HPDE6-E6E7 (cell line): ENCODE results near the gene IPO8.
"Not testable (repeated sequence)": the region's sequence is repeated elsewhere in the genome, so short reads cannot be mapped to it uniquely, and the experiment has no call there.

Experiments
- DNase-seq: peaks from one replicate; pipeline ENCODE4 v3.0.0; 2011; ENCODE audit warnings: missing footprints; ENCODE audit errors: extremely low spot score

Gene IPO8

DNA sequence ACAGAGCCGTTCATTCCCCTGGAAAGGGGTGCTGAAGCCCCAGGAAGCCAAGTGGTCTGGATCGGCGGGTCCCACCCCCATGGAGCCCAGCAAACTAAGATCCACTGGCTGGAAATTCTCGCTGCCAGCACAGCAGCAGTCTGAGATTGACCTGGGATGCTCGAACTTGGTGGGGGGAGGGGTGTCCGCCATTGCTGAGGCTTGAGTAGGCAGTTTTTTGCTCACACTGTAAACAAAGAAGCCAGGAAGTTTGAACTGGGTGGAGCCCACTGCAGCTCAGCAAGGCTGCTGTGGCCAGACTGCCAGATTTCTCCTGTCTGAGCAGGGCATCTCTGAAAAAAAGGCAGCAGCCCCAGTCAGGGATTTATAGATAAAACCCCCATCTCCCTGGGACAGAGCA, 91.4 kb downstream of the IPO8 start:
- DNase-seq: not testable (repeated sequence)

DNA sequence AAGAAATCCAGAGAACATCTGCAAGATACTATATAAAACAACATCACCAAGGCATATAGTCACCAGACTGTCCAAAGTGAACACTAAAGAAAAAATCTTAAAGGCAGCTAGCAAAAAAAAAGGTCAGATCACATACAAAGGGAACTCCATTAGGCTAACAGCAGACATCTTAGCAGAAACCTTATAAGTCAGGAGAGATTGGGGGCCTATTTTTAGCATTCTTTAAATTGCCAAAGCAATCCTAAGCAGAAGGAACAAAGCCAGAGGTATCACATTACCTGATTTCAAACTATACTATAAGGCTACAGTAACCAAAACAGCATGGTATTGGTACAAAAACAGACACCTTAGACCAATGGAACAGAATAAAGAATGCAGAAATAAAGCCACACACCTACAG, 92.5 kb downstream of the IPO8 start:
- no peak for DNase-seq

DNA sequence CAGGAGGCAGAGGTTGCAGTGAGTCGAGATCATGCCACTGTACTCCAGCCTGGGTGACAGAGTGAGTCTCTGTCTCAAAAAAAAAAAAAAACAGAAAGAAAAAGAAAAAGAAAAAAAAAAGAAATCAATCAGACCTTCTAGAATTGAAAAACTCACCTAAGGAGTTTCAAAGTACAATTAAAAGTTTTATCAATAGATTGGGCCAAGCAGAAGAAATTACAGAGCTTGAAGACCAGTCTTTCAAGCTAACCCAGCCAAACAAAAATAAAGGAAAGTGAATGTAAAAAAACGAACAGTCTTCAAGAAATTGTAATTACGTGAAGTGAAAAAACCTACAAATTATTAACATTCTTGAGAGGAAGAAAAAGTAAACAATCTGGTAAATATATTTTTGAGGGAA, 93.0 kb downstream of the IPO8 start:
- DNase-seq: no peak

DNA sequence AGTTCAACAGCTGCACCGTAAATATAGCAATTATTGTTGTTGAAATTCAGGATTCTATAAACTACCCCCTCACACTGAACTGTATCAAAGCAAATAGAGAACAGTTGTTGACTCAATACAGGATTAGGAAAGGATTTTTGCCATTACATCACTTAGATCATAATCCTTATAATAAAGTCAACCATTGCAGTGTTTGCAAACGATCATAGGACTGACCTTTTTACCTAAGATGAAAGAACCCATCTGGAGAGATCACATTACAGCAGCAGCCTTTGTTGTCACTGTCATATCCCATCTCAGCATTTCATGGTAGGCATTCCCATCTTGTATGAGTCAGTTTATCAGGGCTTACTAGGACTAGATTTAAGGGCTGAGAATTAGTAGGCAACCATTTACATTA, 96.1 kb downstream of the IPO8 start:
- DNase-seq: no peak

DNA sequence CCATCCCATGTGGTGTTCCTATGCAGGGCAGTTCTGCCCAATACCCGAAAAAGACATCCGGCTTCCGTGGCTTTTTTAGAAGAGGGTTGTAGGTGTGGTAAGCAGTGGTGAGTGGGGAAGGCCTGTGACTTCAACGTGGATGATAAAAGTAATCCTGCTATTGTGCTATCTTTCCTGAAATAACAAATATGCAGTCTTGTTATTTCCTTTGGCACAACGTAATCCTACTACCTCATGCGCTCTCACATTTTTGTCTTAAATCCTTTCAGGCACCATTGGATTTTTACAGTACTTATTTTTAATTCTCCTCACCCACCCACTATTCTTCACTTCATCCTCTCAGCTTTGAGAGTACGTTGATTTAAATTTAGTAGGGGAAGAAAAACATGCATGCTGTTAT, 96.8 kb downstream of the IPO8 start:
- DNase-seq: no peak

DNA sequence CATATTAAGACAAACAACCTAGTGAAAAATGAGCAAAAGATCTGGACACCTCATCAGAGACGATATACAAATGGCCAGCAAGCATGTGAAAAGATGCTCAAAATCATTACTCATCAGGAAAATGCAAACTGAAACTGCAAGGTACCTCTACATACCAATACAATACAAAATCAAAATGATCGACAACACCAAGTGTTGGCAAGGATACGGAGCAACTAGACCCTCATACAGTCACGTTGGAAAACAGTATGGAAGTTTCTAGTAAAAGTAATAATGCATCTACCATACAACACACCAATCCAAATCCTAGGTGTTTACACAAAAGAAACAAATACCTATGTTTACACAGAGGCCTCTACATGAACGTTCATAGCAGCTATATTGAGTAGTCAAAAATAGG, 99.9 kb downstream of the IPO8 start:
- no peak for DNase-seq

DNA sequence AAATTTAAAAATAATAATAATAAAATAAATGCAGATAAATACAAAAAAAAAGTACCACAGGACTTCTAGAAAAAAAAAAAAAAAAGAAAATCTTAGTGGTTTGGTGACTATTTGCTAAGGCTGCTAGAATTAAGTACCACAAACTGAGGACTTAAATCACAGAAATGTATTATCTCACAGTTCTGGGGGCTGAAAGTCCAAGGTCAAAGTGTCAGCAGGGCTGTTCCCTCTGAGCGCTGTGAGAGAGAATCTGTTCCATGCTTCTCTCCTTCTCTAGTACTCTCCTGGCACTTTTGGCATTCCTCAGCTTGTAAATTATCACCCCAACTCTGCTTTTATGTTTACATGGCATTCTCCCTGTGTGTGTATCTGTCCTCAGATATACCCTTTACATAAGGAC, 101.2 kb downstream of the IPO8 start:
- DNase-seq: no peak

DNA sequence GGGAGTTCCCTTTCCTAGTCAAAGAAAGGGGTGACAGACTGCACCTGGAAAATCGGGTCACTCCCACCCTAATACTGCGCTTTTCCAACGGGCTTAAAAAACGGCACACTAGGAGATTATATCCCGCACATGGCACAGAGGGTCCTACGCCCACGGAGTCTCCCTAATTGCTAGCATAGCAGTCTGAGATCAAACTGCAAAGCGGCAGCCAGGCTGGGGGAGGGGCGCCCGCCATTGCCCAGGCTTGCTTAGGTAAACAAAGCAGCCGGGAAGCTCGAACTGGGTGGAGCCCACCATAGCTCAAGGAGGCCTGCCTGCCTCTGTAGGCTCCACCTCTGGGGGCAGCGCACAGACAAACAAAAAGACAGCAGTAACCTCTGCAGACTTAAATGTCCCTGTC, 107.1 kb downstream of the IPO8 start:
- not testable (repeated sequence) for DNase-seq

DNA sequence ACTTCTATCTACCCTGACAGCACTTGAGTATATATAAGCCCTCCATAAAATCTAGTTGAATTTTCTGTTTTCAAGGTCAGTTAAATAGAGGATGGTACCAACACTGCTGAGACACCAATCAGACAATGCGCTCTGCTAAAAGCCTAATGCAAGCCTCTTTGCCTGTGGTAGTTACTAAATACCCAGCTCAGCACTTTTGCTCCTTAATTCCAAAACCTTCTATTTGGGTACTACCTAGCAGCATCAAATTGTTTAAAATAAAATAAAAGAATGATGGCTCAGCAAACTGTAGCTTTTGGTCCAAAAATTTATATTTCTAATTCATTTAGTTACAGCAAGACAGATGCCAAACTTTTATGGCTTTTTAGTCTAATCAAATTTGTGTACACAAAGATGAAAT, 107.9 kb downstream of the IPO8 start:
- no peak for DNase-seq

DNA sequence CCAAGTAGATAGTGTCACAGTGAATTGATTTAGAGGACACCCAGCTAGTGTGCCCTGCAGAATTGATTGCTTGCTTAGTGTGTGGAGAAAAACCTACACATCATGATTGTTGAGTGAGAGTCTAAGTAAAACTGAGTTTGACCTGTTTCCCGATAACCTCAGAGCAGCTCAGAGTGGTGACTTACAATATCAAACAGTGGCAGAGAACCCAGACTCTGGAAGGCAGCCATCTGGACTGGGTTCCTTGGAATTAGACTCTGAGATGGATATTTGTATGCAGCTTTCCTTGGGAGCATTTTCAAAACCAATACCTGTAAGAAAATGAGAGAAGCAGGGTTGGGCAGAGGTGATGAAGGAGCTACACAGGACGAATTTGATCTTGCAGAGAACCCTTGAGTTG, 109.8 kb downstream of the IPO8 start:
- DNase-seq: no peak

DNA sequence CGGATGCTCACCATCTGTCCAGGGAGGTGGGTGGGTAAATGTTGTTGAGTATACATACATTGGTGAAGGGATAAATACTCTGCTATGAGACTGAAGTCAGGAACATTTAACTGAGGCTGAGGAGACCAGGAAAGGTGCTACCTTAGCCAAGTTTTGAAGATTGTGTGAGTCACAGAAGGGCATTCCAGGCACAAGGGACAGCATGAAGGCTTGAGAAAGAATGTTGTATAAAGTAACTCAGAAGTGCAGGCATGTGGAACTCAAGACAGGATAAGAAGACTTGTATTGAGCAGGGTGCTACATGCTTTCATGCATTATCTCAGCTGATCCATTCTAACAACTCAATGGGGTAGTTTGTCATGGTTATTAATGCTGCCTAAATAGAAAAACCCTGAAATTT, 112.7 kb downstream of the IPO8 start:
- DNase-seq: no peak

DNA sequence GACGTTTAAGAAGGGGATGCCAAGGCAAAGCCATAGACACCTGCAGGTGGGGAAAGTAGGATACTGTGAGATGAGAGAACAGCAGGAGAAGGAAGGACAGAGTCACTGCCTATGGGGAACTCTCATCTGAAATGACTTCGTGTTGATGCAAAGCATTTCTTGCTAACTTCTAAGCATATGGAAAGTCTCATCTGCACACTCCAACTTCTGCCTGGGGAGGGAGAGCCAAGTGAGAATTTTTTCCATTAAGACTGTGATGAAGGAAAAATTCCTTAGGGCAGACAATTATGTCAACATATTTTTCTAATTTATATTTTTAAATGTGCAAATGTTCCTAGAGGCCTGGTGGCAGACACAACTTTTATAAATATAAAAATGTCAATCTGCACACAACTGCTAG, 115.3 kb downstream of the IPO8 start:
- no peak for DNase-seq
